ENCODE results near the gene PDE4D.

DNA sequence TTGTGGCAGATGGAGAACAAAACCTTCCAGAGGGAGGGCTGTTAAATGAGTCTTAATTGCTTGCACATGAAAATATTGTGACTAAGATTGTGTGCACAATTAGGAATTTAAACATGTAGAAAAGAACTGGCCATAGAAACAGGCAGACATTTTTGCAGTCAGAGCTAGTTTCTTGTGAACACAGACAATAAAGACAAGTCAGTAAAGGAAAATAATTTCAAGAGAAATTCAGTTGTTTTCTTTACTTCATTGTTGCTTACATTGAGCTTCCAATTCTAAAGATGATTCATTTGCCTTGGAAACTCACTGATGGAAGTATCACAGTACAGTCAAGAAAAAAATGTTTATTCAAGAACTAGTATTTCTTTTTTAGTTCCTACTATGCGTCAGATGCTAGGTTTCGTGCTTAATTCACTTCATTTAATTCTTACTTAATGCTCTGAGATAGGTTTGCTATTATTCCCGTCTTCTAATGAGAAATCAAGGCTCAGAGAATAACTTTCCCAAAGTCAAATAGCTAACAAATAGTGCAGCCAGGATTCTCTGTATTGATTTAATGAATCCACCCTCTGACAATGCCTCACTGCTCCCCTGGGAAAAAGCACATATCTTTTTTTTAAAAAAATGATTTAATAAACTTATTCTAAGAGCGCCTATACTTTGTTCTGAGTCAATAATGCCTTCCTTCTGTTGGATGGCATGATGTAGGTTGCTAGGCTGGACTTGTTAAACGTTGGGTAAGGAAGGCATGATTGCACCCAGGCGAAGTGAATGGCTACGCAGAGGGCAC is 729.3 kb downstream of the PDE4D start:
- TF ChIP-seq CTCF (IDR thresholded peaks at IDR 0.05; ENCODE audit: extremely low read depth in 1 of 2, insufficient read depth in 1 of 2, low read depth in 1 of 2, low read length in 2 of 2) (no peak), POLR2A (IDR thresholded peaks at IDR 0.05; ENCODE audit: low read depth, low read length) (no peak), EZH2 (IDR thresholded peaks at IDR 0.05; ENCODE audit: borderline replicate concordance, low read depth, low read length, severe bottlenecking) (no peak), JUN (IDR thresholded peaks at IDR 0.05; ENCODE audit: borderline replicate concordance, insufficient read depth, insufficient read length, low read depth) (no peak), GATA2 (IDR thresholded peaks at IDR 0.05; ENCODE audit: insufficient read depth, insufficient read length, low read depth, low read length) (no peak)

Measured in endothelial cell of umbilical vein (primary cell).